Ramos (cell line): Measurements from ENCODE around the gene TKTL1.

Experiments used
- in situ Hi-C: fragments of 300-500 bp; cut with MboI; formaldehyde crosslinking; loops from one replicate; pipeline ENCODE4 v1.14.3; 2022; ENCODE audit warnings: low sequenced_read_pairs; ENCODE audit not compliant: unreplicated experiment

Gene TKTL1

GRCh38 chrX:154358829-154359228 is 63.2 kb downstream of the TKTL1 start:
- in situ Hi-C loops: no loop called here

- in situ Hi-C loops: no loop called here
Measured at GRCh38 chrX:154359362-154360154, 64.0 kb downstream of the TKTL1 start.

DNA sequence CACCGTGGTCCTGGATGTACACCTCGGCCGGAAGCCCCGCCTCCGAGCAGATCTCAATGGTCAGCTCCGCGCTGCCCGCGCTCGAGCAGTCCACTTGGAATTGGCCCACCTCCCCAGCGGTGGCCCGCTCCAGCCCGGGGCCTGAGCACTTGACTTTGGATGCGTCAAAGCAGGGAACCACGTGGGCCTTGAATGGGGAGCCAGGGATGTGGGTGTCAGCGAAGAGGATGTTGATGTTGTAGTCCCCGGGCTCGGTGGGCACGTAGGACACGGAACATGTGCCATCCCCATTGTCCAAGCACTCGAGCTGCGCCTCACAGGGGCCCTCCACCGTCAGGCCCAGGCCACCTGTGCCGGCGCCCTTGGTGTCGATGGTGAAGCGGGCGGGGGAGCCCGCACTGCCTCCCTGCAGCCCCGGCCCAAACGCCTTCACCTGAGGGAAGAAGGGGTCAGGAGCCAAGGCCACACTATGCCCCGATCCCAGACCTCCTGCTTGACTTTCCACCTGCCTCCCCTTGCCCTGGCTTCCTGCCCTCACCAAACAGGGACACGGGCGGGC is 64.6 kb downstream of the TKTL1 start:
- in situ Hi-C loops: no loop called here

GRCh38 chrX:154362085-154362742 is 66.6 kb downstream of the TKTL1 start:
- in situ Hi-C loops: no loop called here

GRCh38 chrX:154363706-154364439 is 68.3 kb downstream of the TKTL1 start:
- in situ Hi-C loops: no loop called here

GRCh38 chrX:154365052-154365600 is 69.5 kb downstream of the TKTL1 start:
- in situ Hi-C loops: no loop called here

- in situ Hi-C loops: no loop called here
Measured at GRCh38 chrX:154365997-154366665, 70.5 kb downstream of the TKTL1 start.

GRCh38 chrX:154366666-154367055 is 71.1 kb downstream of the TKTL1 start:
- in situ Hi-C loops: no loop called here

DNA sequence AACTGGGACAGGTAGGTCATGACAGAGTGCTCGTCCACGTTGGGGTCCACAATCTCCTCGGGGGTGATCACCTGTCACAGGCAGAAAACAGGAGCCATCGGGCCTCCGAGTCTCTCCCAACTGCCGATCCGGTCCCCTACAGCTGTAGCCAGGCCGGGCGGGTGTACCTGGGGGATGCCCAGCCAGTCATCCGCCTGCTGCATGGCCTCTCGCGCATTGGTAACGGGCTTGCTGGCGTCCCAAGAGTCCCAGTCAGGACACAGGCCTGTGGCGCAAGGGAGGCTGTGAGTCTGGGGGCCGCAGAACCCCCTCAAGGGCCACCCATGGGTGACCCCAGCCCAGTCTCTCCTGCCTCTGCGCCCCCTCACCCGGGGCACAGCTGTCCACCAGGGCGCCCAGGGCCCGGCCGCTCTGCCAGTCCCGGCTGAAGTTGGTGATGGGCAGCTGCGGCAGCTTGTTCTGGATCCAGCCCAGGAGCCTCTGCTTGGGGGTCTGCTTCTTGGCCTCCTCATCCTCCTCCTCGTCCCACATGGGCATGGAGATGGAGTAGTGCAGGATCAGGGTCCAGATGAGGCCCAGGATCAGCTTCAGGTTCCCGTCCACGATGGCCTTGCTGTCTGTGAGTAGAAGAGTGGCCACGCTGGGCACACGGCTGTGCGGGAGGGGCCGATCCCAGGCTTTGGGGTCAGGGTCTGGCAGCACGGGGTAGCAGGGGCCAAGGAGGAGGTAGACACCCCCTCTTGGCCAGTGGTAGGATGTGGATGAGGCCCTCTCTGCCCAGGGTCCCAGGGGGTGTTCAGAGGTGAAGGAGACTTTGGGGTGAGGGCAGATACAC is 72.1 kb downstream of the TKTL1 start:
- in situ Hi-C loops: no loop called here

DNA sequence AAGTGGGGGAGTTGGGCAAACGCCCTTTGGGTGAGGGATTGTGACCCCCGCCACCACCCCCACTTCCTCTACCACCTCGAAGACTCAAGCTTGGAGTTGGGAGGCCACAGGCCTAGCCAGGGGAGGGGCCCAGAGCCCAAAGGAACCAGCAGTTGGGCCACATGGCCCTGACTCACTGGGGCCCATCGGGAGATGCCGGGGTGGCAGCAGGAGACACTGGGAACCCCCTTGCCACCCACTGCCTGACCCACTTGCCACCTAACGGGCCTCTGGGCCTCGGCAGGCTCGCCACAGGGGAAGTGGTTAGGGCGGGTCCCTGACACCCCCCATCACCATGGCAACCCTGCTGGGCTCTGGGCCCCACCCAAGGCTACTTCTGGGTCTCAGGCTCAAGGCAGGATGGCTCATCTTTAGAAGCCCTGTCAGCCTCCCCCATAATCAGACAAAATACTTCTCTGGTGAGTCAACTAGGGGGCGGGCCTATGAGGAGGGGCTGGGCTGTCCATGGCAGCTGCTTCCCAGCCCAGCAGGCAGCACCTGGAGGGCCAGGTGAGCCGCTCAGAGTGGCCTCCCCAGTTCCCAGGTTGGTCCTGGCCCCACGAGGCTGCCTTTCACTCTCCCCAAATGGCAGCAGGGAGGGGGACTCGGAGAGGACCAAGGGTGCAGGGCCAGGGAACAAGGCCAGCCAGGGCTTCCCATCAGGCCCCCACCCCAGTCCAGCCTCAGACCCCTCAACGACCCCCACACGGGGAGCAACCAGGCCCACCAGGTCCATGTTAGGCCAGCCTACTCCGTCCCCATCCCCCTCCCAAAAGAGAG is 73.2 kb downstream of the TKTL1 start:
- in situ Hi-C loops: no loop called here

- in situ Hi-C loops: no loop called here
Measured at GRCh38 chrX:154369449-154370299, 74.1 kb downstream of the TKTL1 start.

DNA sequence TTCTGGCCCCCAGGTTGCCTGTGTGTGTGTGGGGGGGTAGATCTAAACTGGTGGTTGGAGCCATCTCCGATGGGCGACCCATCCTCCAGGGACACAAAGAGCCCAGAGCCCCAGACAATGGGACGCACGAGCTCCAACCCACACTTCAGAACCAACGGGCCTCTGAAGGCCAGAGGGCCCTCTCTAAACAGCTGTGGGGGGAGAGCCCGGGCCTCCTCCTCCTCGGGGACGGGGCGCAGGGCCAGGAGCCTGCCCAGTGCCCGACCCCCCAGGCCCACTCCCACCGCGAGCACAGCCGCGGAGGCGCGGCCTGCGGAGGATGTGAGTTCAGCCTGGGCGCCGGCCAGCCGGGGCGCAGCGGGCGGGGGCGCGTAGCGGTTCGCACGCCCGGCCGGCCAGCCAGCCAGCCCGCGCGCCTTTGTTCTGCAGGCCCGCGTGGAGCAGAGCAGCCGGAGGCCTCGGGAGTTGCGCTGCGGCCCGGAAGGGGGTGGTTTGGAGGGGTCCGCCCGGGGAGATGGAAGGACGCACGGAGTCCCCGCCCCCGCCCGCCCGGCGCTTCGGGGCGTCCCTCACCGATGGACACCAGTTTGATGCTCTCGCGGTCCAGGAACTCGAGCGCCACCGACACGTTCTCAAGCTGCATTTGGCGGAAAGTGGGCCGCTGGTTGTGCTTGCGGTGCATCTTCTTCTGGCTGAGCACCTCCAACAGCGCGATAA is 74.9 kb downstream of the TKTL1 start:
- in situ Hi-C loops: no loop called here

DNA sequence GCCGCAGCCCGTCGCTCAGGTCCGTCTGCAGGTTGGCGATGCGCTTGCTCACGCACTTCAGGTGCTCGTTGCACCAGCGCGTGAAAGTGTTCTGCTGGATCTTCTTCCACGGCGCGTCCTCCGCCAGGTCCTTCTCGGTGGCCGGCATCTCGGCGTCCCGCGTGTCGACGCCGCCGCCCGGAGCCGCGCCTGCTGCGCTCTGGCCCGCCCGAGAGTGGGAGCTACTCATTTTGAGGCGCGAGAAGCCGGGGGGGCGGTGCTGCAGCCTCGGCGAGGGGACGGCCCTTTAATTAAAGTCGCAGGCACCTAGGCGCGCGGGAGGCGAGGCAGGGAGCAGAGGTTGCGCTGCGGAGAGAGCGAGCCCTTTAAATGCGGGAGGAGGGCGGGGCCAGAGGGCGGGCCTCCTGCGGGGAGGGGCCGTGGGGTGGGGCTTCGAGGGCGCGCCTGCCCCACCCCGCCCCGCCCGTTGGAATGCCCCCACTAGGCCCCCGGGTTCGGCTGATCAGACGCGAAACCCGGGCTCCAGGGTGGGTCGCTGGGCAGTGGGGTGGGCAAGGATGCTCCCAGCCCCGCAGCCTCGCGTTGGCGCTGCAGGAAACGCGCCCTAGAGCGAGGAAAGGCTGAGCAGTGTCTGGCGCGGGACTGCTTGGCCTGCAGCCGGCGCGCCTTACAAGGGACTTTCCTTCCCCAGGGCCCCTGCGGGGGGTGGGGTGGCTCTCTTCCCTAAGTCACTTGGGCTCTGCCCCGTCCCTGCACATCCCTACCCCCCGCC is 75.6 kb downstream of the TKTL1 start:
- in situ Hi-C loops: no loop called here

DNA sequence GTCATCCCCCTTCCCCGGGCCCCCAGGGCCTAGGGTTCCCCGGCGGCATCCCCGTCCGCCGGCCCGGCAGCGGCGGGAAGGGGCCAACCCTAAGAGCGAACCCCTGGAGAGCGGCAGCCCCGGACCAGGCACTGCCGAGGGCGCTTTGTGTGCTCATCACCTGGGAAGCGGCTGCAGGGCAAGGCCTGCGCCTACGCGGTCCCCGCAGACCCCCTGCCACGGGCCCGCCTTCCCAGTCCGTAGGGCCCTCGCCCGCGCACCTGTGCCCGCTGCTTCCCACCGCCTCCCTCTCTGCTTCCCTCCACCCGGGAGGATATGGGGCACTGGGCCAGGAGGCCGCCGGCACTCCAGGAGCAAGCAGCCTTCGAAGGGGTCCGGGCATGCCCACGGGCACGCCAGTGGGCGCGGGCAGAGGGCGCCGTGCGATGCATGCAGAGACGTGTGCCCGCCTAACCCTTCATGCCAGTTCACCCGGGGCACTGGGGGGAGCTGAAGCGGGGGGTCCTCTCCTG is 76.2 kb downstream of the TKTL1 start:
- in situ Hi-C loops: no loop called here

DNA sequence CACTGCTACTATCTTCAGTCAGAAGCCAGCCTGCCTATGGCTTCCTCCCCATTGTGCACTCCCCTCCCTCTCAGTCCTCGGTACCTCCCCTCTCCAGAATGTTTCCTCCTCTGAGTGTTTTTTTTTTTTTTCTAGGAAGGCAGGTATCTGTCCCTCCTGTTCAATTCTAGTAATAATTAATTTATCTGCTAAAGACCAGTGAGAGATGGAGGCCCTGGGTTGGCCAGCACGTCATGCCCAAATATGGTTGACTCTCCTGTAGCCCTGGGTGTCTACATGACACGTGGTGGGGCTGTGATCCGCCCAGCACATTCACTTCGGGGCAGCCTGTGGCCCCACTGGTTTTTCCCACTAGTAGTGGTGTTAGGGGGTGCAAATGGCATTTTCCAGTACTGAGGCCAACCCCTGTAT is 77.0 kb downstream of the TKTL1 start:
- in situ Hi-C loops: no loop called here
